Lower leg skin (tissue), 4 donors: Measurements from ENCODE around the gene ANKRD13D. TPM values are rescaled to one million over a fixed set of nuclear protein-coding genes. Genes with fewer than 3 reads are reported as not detected.
A peak's percentile ranks its signal among the peaks of the same experiment; 100 is the strongest.

ENCODE experiments used
- DNase-seq, 2 donors: peaks; one replicate each; pipeline ENCODE4 v3.0.0-alpha.2; 2019; ENCODE audit warnings: low spot score in 2 of 2
- H3K4me3 ChIP-seq: fragments of 200-600 bp; sonication (generic); 2 replicates; pipeline ENCODE4 v1.5.1; 2017; ENCODE audit warnings: mild to moderate bottlenecking, low read depth; ENCODE audit not compliant: poor library complexity, severe bottlenecking
- POLR2A ChIP-seq, 2 donors: fragments of 450-650 bp; IDR thresholded peaks; one replicate each; pipeline ENCODE4 v1.6.1; 2016 to 2017; ENCODE audit warnings: antibody characterized with exemption in 2 of 2, mild to moderate bottlenecking in 1 of 2, moderate library complexity in 1 of 2
- WGBS, 2 donors: methylation state at CpG; one replicate each; pipeline ENCODE4 v1.1.5; 2018; 5-methylcytosine and 5-hydroxymethylcytosine counted together
- intact Hi-C: fragments of 100-400 bp; cut with DNase I; formaldehyde crosslinking; loops from one replicate; pipeline ENCODE4 v1.15.0; 2023; ENCODE audit warnings: low total_unique reads
- total RNA-seq, 4 donors: library from RNA; depleted of rRNA; stranded (reverse); fragments of >200 nt; gene quantifications; one replicate each; pipeline ENCODE4 v1.1.0, GENCODE V29; 2016
- TF ChIP-seq, protein P1 (sequence below), 3 donors: fragments of 450-650 bp; IDR thresholded peaks; one replicate each; pipeline ENCODE4 v1.5.1; 2016; ENCODE audit warnings: antibody characterized with exemption in 3 of 3, mild to moderate bottlenecking in 3 of 3, moderate library complexity in 2 of 3

ANKRD13D gene
- total RNA-seq: 10 to 100 TPM; 60.5 to 84.7 (median 72.8) TPM

DNA sequence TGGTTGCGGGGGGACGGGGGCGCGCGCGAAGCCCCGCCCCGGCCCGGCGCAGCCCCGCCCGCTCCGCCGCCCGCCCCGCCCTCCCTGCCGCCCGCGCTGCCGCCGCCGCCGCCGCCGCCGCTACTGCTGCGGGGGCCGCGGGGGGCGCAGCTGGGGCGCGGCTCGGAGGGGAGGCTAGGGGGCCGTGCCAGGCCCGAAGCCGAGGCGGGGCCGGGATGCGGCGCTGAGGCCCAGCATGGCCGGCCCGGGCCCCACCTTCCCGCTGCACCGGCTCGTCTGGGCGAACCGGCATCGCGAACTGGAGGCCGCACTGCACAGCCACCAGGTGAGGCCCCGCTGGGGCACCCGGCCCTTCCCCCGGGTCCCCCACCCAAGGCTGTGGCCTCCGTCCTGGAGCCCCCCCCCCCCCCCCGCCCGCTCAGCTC is at the start of gene ANKRD13D:
ANKRD13D (plus strand) TSS at position 78 of the 425 bp plus-strand sequence; CDS start at position 236, 158 bp downstream.
- 0% methylated on average over 5 of the region's 56 CpGs; no CpG with 5 or more reads in 1 of the 2 donors for WGBS, 2 donors
- intact Hi-C loops: no loop called here
- no peak for DNase-seq
- TF ChIP-seq POLR2A (IDR thresholded peaks at IDR 0.05): no peak
- TF ChIP-seq, protein P1, sequence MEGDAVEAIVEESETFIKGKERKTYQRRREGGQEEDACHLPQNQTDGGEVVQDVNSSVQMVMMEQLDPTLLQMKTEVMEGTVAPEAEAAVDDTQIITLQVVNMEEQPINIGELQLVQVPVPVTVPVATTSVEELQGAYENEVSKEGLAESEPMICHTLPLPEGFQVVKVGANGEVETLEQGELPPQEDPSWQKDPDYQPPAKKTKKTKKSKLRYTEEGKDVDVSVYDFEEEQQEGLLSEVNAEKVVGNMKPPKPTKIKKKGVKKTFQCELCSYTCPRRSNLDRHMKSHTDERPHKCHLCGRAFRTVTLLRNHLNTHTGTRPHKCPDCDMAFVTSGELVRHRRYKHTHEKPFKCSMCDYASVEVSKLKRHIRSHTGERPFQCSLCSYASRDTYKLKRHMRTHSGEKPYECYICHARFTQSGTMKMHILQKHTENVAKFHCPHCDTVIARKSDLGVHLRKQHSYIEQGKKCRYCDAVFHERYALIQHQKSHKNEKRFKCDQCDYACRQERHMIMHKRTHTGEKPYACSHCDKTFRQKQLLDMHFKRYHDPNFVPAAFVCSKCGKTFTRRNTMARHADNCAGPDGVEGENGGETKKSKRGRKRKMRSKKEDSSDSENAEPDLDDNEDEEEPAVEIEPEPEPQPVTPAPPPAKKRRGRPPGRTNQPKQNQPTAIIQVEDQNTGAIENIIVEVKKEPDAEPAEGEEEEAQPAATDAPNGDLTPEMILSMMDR (IDR thresholded peaks at IDR 0.05): no peak
- peak within 1 kb of the TSS; percentile 60 for H3K4me3 ChIP-seq

DNA sequence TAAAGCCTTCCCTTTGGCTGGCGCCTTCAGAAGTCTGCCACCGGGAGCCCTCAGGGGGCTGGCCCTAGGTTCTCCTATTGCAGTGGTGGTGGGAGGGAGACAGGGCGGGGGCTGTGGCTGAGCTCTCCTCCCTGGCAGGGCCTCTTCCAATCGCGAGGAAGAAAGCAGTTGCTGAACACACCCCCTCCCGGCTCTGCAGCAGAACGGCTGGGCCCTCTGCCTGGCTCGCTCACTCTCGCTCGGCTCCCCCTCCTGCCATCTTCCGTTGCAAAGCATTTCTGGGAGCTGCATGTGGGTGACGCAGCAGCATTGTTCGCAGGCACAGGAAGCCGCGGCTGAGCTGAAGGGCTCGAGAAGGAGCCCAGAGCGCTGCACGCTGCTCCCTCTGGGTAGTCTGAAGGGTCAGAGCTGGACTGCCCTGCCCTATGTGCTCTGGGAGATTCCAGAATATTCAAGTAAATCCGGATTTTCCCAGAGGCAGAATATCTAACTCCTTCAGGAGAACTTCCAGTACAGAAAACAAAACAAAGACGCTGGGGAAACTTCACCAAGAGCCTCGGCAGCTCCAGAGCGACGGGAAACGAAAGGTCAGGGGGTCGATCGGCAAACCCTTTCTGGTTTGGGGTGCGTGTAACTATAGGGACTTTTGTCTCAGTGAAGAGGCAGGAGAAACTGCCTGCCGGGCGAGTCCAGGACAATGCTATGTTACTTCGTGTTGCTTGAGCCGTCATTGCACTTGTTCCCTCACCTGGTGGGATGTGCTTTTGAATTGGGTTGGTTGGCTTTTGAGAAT is 49.1 kb upstream of the ANKRD13D start:
- TF ChIP-seq POLR2A (IDR thresholded peaks at IDR 0.05): peak in 1 of 2 donors; percentile 60
- TF ChIP-seq, protein P1 (IDR thresholded peaks at IDR 0.05): no peak
- peak; percentile 97 to 99 for DNase-seq
- intact Hi-C loops: no loop called here
- 1% methylated on average over 29 to 31 of the region's 31 CpGs for WGBS, 2 donors
- peak overlapping the region; percentile 61 for H3K4me3 ChIP-seq

DNA sequence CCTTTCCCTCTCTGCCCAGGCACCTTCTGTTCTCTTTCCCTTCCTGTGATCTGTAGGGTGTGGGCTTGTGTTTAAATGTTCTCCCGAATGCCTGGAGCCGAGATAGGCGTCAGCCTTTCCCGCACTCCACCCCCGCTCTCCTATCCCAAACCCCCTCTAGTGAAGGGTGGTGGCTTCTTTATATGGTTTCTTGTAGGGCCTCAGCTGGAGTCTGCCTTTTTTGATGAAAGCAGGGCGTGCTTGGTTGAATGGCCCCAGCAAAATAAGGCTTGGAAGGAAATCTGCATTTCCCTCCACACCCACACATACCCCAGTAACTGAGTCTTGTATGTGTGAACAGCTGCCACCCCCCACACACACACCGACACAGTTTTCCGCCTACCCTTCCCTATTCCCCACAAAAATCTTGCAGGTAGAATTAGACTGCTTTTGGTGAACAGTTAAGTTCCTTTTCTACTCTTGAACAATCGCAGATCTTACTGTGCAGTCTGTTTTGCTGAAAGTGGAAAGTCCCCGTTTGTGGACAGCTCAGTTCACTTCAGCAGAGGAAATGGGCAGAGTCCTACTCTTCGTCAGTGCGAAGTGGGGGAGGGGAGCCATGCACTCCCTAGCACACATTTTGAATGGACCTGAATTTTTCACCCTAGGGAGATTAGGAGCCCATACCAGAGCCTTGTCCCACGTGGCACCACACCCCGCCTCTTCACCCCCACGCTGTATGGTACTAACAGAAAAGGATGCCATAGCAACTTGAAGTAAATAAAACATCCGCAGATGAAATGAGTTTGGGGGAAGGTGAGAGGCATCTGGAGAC is 48.3 kb upstream of the ANKRD13D start:
- WGBS, 2 donors: 0 to 1% methylated on average over 16 of the region's 16 CpGs
- intact Hi-C loops: no loop called here
- TF ChIP-seq POLR2A (IDR thresholded peaks at IDR 0.05): no peak
- TF ChIP-seq, protein P1 (IDR thresholded peaks at IDR 0.05): no peak
- peak overlapping the region; percentile 61 for H3K4me3 ChIP-seq
- peak; percentile 62 to 90 for DNase-seq

GRCh38 chr11:67242548-67242947 is 46.6 kb upstream of the ANKRD13D start:
- H3K4me3 ChIP-seq: no peak overlapping the region
- intact Hi-C loops: no loop called here
- 53 to 73% methylated on average over 1 of the region's 1 CpG for WGBS, 2 donors
- DNase-seq: peak in 1 of 2 donors; percentile 61
- TF ChIP-seq, protein P1 (IDR thresholded peaks at IDR 0.05): no peak
- TF ChIP-seq POLR2A (IDR thresholded peaks at IDR 0.05): no peak

- intact Hi-C loops: no loop called here
These were observed 46.1 kb upstream of the ANKRD13D start for GRCh38 chr11:67243051-67243450.

More at GRCh38 chr11:67243051-67243450, 46.1 kb upstream of the ANKRD13D start:
- no peak for TF ChIP-seq POLR2A (IDR thresholded peaks at IDR 0.05)
- TF ChIP-seq, protein P1 (IDR thresholded peaks at IDR 0.05): no peak
- no peak overlapping the region for H3K4me3 ChIP-seq
- DNase-seq: no peak
- WGBS, 2 donors: 79 to 92% methylated on average over 2 of the region's 2 CpGs
